OCI-LY1 (cell line): ENCODE data around the gene POLR2E.

Source experiments
- H2AFZ ChIP-seq: fragments of 200-600 bp; sonication (generic), shearing (Covaris generic); 2 replicates; pipeline ENCODE4 v1.6.0; 2014; ENCODE audit warnings: antibody characterized with exemption, mild to moderate bottlenecking, low read length
- H3F3A ChIP-seq: fragments of 200-600 bp; sonication (generic), shearing (Covaris generic); 2 replicates; pipeline ENCODE4 v1.6.0; 2014; ENCODE audit warnings: mild to moderate bottlenecking, antibody characterized with exemption, low read length, moderate library complexity; ENCODE audit not compliant: insufficient read depth
- H3K27ac ChIP-seq: fragments of 200-600 bp; sonication (generic); 2 replicates; pipeline ENCODE4 v1.5.1; 2014; ENCODE audit warnings: low read length, mixed run types, mild to moderate bottlenecking, low read depth; ENCODE audit not compliant: poor library complexity, severe bottlenecking
- H3K27me3 ChIP-seq: fragments of 200-600 bp; sonication (generic); 2 replicates; pipeline ENCODE4 v1.6.0; 2014; ENCODE audit warnings: antibody characterized with exemption, mild to moderate bottlenecking, low read length, moderate library complexity; ENCODE audit not compliant: insufficient read depth
- H3K36me3 ChIP-seq: fragments of 200-600 bp; sonication (generic); 2 replicates; pipeline ENCODE4 v1.6.1; 2014; ENCODE audit warnings: mild to moderate bottlenecking, antibody characterized with exemption, low read length, moderate library complexity, mixed read lengths; ENCODE audit not compliant: insufficient read depth
- H3K4me1 ChIP-seq: fragments of 200-600 bp; sonication (generic); 2 replicates; pipeline ENCODE4 v1.5.1; 2014; ENCODE audit warnings: mild to moderate bottlenecking, low read length, moderate library complexity; ENCODE audit not compliant: insufficient read depth, severe bottlenecking
- H3K4me2 ChIP-seq: fragments of 200-600 bp; sonication (generic), shearing (Covaris generic); 2 replicates; pipeline ENCODE4 v1.6.1; 2014; ENCODE audit warnings: low read length
- H3K4me3 ChIP-seq: fragments of 200-600 bp; sonication (generic); 2 replicates; pipeline ENCODE4 v1.5.1; 2014; ENCODE audit warnings: low read length, low read depth, mild to moderate bottlenecking, mixed read lengths; ENCODE audit not compliant: poor library complexity, severe bottlenecking
- H3K79me2 ChIP-seq: fragments of 200-600 bp; shearing (Covaris generic); 2 replicates; pipeline ENCODE4 v1.6.1; 2016; ENCODE audit warnings: mixed run types, low read length, mixed read lengths; ENCODE audit not compliant: insufficient read depth
- H3K9ac ChIP-seq: fragments of 200-600 bp; sonication (generic), shearing (Covaris generic); 2 replicates; pipeline ENCODE4 v1.6.1; 2014; ENCODE audit warnings: mild to moderate bottlenecking, low read length, mixed read lengths
- H3K9me2 ChIP-seq: fragments of 200-600 bp; sonication (generic), shearing (Covaris generic); 2 replicates; pipeline ENCODE4 v1.6.1; 2014; ENCODE audit warnings: low read depth, mild to moderate bottlenecking, low read length, mixed read lengths
- H3K9me3 ChIP-seq: fragments of 200-600 bp; shearing (Covaris generic); 2 replicates; pipeline ENCODE4 v1.6.1; 2014; ENCODE audit warnings: low read length, mixed read lengths
- H4K20me1 ChIP-seq: fragments of 200-600 bp; sonication (generic), shearing (Covaris generic); 2 replicates; pipeline ENCODE4 v1.6.0; 2016; ENCODE audit warnings: mild to moderate bottlenecking, low read length; ENCODE audit not compliant: insufficient read depth
- EZH2 ChIP-seq: fragments of 200-600 bp; sonication (generic), shearing (Covaris generic); IDR thresholded peaks from 2 replicates; pipeline ENCODE4 v1.8.0; 2017; ENCODE audit warnings: borderline replicate concordance, mixed run types, mild to moderate bottlenecking, antibody characterized with exemption, low read length, moderate library complexity, mixed read lengths
- TF ChIP-seq, protein P1 (sequence below): fragments of 200-600 bp; sonication (generic), shearing (Covaris generic); IDR thresholded peaks from 2 replicates; pipeline ENCODE4 v1.5.1; 2017; ENCODE audit warnings: mild to moderate bottlenecking, antibody characterized with exemption, low read length, moderate library complexity, mixed read lengths

POLR2E gene

DNA sequence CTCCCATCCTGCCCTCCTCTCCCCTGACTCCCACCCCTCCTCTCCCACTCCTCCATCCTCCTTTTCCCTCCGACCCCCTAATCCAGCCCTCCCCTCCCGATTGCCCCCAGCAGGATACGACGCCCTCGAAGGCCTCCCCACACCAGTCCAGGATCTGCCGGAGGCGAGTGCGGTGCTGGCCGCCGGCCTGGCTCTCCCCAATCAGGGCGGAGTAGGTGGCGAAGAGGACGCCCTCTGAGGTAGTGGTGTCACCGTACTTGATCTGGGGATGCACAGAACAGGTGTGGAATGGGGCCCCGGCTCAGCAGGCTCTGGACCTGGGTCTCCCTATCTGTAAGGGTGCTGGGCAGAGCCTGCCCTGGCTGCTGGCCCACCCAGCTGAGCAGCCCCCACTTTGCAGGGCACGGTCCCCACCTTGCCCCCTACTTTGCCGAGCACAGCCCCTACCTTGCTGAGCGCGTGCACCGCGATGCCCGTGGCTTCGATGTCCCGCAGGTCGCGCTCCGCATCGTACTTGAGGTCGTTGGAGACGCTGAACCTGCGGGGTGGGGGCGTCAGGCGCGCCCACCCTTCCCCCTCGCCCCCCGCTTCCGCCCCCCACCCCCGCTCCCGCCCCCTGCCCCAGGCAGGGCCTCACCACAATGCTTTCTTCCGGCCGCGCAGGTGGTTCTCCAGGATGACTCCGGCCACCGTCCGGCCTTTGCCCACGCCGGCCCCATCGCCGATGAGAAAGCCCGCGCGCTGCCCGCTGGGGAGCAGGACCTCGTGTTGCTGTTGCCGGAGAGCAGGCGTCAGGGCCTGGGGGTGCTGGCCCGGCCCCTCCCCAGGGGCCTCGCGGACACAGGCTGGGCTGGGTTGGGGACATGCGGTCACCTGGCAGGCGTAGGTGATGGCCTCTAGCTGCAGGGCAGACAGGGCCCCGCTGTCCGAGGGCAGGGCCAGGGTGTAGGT lies 27.1 kb upstream of the POLR2E start:
- Histone ChIP-seq H4K20me1 (no peaks in the 10 kb centered on the region), H2AFZ (no peak overlapping the region), H3K36me3 (peaks cover 31% of the 10 kb centered on the region), H3K9me3 (no peaks in the 10 kb centered on the region), H3K4me3 (no peak overlapping the region), H3K4me2 (no peak overlapping the region), H3K27ac (no peak overlapping the region), H3K9ac (no peak overlapping the region), H3K4me1 (no peaks in the 10 kb centered on the region), H3K79me2 (no peaks in the 10 kb centered on the region), H3K27me3 (no peaks in the 10 kb centered on the region), H3F3A (no peaks in the 10 kb centered on the region), H3K9me2 (no peaks in the 10 kb centered on the region)
- no peak for TF ChIP-seq EZH2
- TF ChIP-seq, protein P1, sequence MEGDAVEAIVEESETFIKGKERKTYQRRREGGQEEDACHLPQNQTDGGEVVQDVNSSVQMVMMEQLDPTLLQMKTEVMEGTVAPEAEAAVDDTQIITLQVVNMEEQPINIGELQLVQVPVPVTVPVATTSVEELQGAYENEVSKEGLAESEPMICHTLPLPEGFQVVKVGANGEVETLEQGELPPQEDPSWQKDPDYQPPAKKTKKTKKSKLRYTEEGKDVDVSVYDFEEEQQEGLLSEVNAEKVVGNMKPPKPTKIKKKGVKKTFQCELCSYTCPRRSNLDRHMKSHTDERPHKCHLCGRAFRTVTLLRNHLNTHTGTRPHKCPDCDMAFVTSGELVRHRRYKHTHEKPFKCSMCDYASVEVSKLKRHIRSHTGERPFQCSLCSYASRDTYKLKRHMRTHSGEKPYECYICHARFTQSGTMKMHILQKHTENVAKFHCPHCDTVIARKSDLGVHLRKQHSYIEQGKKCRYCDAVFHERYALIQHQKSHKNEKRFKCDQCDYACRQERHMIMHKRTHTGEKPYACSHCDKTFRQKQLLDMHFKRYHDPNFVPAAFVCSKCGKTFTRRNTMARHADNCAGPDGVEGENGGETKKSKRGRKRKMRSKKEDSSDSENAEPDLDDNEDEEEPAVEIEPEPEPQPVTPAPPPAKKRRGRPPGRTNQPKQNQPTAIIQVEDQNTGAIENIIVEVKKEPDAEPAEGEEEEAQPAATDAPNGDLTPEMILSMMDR, result no peak

DNA sequence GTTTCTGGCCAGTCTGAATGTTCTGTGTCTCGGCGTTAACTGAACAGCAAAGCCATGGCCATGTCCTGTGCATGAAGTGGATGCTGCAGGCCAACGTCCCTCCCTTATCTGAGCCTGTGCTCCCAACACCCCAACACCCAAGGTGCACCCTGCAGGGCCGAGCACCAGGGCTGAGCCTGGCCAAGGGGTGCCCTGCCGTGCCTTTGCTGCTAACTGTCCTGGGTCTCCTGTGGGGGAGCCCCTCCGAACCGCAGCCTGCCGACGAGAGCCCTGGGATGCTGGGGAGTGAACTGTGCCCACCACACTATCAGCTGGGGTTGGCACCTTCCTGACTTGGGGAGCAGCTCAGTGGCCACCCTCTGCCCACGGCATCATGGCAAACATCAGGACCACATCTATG lies 26.2 kb upstream of the POLR2E start:
- no peak for TF ChIP-seq EZH2
- TF ChIP-seq, protein P1, result no peak
- no peaks in the 10 kb centered on the region for H3K27me3 ChIP-seq
- H4K20me1 ChIP-seq, result no peaks in the 10 kb centered on the region
- no peak overlapping the region for H3K9ac ChIP-seq
- H3K9me2 ChIP-seq, result no peaks in the 10 kb centered on the region
- H3K4me1 ChIP-seq, result no peaks in the 10 kb centered on the region
- H3K79me2 ChIP-seq, result no peaks in the 10 kb centered on the region
- no peak overlapping the region for H2AFZ ChIP-seq
- H3K27ac ChIP-seq, result no peak overlapping the region
- H3K36me3 ChIP-seq, result peaks cover 39% of the 10 kb centered on the region
- H3K9me3 ChIP-seq, result no peaks in the 10 kb centered on the region
- H3K4me2 ChIP-seq, result no peak overlapping the region
- no peaks in the 10 kb centered on the region for H3F3A ChIP-seq
- H3K4me3 ChIP-seq, result no peak overlapping the region

DNA sequence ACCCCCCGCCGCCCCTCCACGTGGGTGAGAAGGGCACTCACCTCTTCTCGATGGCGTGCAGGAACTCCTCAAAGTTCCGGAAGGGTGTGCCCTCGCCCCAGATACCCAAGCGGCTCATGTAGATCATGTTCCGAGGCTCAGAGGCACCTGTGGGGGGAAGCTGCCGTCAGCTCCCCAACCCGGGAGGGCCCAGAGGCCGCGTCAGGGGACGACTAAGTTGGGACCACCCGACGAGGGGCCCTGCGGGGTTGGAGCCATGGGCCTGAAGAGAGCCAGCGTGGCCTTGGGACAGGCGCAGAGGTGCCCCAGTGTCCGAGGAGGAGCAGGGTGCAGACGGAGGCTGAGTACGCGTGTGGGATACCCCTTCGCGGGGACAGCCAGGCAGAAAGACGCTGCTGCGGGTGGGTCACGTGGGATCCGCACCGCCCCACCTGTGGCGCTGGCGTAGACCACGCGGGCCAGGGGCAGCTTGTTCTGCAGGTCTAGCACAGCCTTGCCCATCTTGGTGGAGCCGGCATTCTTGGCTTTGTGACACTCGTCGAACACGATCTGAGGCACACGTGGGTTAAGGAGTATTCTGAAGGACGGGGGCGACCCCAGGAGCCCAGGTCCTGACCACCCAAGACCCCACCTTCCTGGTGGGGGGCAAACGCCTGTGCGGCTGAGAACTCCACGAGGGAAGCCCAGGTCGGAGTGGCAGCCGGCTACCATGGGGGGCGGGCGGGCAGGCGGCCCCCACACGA lies 24.5 kb upstream of the POLR2E start:
- H3F3A ChIP-seq, result no peaks in the 10 kb centered on the region
- H3K9me3 ChIP-seq, result no peaks in the 10 kb centered on the region
- no peaks in the 10 kb centered on the region for H4K20me1 ChIP-seq
- H3K4me3 ChIP-seq, result no peak overlapping the region
- H3K4me2 ChIP-seq, result no peak overlapping the region
- no peak overlapping the region for H3K27ac ChIP-seq
- H2AFZ ChIP-seq, result no peak overlapping the region
- H3K9ac ChIP-seq, result no peak overlapping the region
- no peaks in the 10 kb centered on the region for H3K9me2 ChIP-seq
- no peaks in the 10 kb centered on the region for H3K27me3 ChIP-seq
- no peak for TF ChIP-seq EZH2
- TF ChIP-seq, protein P1, result no peak
- H3K4me1 ChIP-seq, result no peaks in the 10 kb centered on the region
- H3K79me2 ChIP-seq, result no peaks in the 10 kb centered on the region
- peaks cover 45% of the 10 kb centered on the region for H3K36me3 ChIP-seq
